ENCODE measurements around the gene NKX2-2. TPM values are rescaled to one million over a fixed set of nuclear protein-coding genes. Genes with fewer than 3 reads are reported as not detected.
A peak's percentile ranks its signal among the peaks of the same experiment; 100 is the strongest.

NKX2-2 gene
- total RNA-seq, 3 donors from 2014 or later (not counting 1 experiment from before 2014, with no cell fraction given) = not detected

DNA sequence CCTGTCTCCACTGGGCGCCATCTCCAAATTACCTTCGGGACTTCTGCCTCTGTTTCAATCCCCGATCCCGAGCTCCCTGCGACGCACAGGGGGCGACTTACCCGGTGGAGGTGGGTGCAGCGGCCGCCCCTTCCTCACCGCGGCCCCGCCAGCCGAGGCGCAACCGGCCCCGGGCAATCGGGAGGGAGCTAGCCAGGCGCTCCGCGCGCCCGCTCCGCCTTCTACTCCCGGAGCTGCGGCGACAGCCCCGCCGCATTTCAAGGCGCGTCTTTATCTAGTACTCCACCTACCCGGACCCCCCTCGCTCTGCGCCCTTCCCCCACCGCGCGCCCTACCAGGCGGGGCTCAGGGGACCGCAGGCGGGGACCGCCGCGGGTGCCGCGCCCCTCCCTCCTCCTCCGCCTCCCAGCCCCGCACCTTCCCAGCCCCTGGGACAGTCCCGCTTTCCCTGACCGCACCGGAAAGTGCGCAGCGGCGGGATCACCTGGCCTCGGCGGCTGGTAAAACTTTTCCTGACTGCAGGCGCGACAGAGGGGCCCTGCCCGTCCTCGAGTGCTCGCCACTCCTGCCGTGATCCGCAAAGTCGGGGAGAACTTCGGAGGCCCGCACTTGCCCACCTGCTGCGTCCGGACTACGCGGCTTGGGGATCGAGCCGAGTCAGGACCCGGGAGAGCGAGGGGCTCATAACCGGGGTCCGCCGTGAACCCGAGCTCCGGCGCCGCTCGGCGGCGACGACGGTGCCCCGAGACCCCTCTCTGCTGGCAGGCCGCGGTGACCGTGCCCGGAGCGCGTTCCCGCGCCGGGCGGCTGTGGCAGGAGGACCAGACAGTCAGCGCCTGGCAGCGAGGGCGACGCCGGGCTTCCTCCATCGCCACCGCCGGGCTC, 8.0 kb upstream of the NKX2-2 start:
- no peaks in the 10 kb centered on the region for H3K9me3 Mint-ChIP-seq
- no peaks in the 10 kb centered on the region for H3K36me3 Mint-ChIP-seq
- no peak overlapping the region for H3K4me3 ChIP-seq (ENCODE audit: low read length)
- no peak for DNase-seq
- no peak overlapping the region for H3K4me3 Mint-ChIP-seq
- no peaks in the 10 kb centered on the region for H3K4me1 Mint-ChIP-seq
- 5% methylated on average over 104 of the region's 104 CpGs for WGBS (ENCODE audit: insufficient coverage)
- peaks cover 80 to 81% of the 10 kb centered on the region in 2 donors for H3K27me3 Mint-ChIP-seq (ENCODE audit: low read depth in 2 of 2)
- intact Hi-C loops (cut with micrococcal nuclease) = no loop called here
- H3K27ac Mint-ChIP-seq = no peak overlapping the region
- H3K9me3 ChIP-seq (ENCODE audit: control insufficient read depth, insufficient read depth, low read length) = no peaks in the 10 kb centered on the region
- peaks cover 19% of the 10 kb centered on the region for H3K27me3 ChIP-seq (ENCODE audit: control insufficient read depth, insufficient read depth, low read length)
- no peak overlapping the region for H3K27ac ChIP-seq (ENCODE audit: low read length)
- TF ChIP-seq, protein P1, sequence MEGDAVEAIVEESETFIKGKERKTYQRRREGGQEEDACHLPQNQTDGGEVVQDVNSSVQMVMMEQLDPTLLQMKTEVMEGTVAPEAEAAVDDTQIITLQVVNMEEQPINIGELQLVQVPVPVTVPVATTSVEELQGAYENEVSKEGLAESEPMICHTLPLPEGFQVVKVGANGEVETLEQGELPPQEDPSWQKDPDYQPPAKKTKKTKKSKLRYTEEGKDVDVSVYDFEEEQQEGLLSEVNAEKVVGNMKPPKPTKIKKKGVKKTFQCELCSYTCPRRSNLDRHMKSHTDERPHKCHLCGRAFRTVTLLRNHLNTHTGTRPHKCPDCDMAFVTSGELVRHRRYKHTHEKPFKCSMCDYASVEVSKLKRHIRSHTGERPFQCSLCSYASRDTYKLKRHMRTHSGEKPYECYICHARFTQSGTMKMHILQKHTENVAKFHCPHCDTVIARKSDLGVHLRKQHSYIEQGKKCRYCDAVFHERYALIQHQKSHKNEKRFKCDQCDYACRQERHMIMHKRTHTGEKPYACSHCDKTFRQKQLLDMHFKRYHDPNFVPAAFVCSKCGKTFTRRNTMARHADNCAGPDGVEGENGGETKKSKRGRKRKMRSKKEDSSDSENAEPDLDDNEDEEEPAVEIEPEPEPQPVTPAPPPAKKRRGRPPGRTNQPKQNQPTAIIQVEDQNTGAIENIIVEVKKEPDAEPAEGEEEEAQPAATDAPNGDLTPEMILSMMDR (IDR thresholded peaks at IDR 0.05) = no peak
- no peaks in the 10 kb centered on the region for H3K4me1 ChIP-seq (ENCODE audit: control insufficient read depth, insufficient read depth, low read length)
- H3K36me3 ChIP-seq (ENCODE audit: control insufficient read depth, insufficient read depth, low read length) = no peaks in the 10 kb centered on the region
- ATAC-seq = no peak

DNA sequence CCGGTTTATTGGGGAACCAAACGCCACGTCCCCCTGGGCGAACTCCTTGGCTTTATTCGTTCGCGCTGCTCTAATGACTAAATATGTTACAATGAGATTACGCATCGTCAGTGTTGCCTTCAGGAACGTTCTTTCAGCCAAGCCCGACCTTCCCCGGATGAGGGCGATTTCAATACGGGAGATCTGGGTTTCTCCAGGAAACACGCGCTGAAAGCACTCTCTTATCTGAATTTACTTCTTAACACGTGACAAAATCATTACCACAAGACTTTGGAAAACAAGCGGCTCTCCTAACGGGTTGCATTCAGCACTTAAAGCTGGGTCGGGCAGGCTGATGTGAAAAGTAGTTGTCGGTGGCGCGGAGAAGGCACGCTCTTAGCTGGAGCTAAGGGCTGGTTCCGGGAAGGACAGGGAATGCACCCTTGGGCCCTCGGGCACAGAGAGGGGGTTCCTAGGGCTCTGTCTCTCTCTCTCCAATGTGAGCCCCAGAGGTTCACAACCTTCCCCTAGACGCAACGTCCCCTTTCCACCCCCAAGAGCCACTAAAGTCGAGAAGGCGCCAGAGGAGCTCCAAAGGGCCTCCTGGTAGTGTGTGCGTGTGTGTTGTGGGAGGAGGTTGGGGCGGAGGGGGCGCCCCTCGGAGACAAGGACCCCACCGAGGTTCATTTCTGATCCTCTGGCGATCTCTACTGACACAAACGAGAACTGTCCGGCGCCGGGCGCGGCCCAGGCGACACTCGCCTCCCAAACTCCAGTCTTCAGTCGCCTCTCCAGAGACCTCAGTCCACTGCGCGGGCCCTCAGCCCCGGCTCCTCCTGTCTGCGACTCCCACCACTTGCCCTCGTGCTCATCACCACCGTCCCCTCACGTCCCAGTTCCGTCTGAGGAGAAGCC, 7.1 kb upstream of the NKX2-2 start:
- intact Hi-C loops (cut with micrococcal nuclease) = no loop called here
- H3K4me1 ChIP-seq (ENCODE audit: control insufficient read depth, insufficient read depth, low read length) = no peaks in the 10 kb centered on the region
- no peak for ATAC-seq
- no peaks in the 10 kb centered on the region for H3K36me3 ChIP-seq (ENCODE audit: control insufficient read depth, insufficient read depth, low read length)
- Mint-ChIP-seq H3K27me3 (ENCODE audit: low read depth in 2 of 2) (peaks cover 80 to 82% of the 10 kb centered on the region in 2 donors), H3K9me3 (no peaks in the 10 kb centered on the region), H3K4me1 (peaks cover 0 to 4% of the 10 kb centered on the region in 2 donors), H3K36me3 (no peaks in the 10 kb centered on the region), H3K27ac (no peak overlapping the region), H3K4me3 (no peak overlapping the region)
- TF ChIP-seq, protein P1 (IDR thresholded peaks at IDR 0.05) = no peak
- peak in 1 of 2 donors; percentile 17 for DNase-seq
- no peak overlapping the region for H3K4me3 ChIP-seq (ENCODE audit: low read length)
- H3K27me3 ChIP-seq (ENCODE audit: control insufficient read depth, insufficient read depth, low read length) = peaks cover 26% of the 10 kb centered on the region
- 5% methylated on average over 51 of the region's 53 CpGs for WGBS (ENCODE audit: insufficient coverage)
- H3K27ac ChIP-seq (ENCODE audit: low read length) = no peak overlapping the region
- H3K9me3 ChIP-seq (ENCODE audit: control insufficient read depth, insufficient read depth, low read length) = no peaks in the 10 kb centered on the region

DNA sequence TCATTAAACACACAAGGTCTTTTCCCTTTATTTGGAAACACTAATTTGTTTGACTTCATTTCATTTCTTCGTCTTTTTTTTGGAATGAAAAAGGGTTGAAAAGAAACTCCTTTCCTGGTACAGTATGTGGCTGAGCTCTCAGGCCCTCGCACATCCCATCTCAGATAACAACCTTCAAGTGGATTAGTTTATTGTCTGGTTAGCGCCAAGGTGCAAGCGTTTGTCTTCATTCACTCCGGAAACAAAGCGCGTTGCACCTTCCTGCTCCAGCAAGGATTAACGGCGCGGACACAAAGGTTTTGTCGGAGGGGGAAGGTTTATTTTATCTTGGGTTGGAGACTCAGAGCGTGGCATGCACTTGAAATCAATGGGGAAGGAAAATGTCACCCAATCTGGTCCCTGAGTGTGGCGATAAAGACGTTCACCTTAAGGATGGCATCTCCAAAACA, 5.3 kb upstream of the NKX2-2 start:
- no peaks in the 10 kb centered on the region for H3K36me3 ChIP-seq (ENCODE audit: control insufficient read depth, insufficient read depth, low read length)
- Mint-ChIP-seq H3K9me3 (no peaks in the 10 kb centered on the region), H3K4me3 (no peak overlapping the region), H3K27me3 (ENCODE audit: low read depth in 2 of 2) (peaks cover 66% of the 10 kb centered on the region in 2 donors), H3K36me3 (no peaks in the 10 kb centered on the region), H3K27ac (no peak overlapping the region), H3K4me1 (peaks cover 0 to 5% of the 10 kb centered on the region in 2 donors)
- no peak overlapping the region for H3K27ac ChIP-seq (ENCODE audit: low read length)
- intact Hi-C loops (cut with micrococcal nuclease) = no loop called here
- no peaks in the 10 kb centered on the region for H3K9me3 ChIP-seq (ENCODE audit: control insufficient read depth, insufficient read depth, low read length)
- ATAC-seq = no peak
- no peak overlapping the region for H3K4me3 ChIP-seq (ENCODE audit: low read length)
- no peak for DNase-seq
- TF ChIP-seq, protein P1 (IDR thresholded peaks at IDR 0.05) = no peak
- peaks cover under 1% of the 10 kb centered on the region for H3K4me1 ChIP-seq (ENCODE audit: control insufficient read depth, insufficient read depth, low read length)
- peaks cover 22% of the 10 kb centered on the region for H3K27me3 ChIP-seq (ENCODE audit: control insufficient read depth, insufficient read depth, low read length)
- WGBS (ENCODE audit: insufficient coverage) = 6% methylated on average over 13 of the region's 14 CpGs

All from natural killer cell (primary cell).